ENCODE measurements around the gene DIAPH2. TPM values are rescaled to one million over a fixed set of nuclear protein-coding genes. Genes with fewer than 3 reads are reported as not detected.

The DIAPH2 gene
- total RNA-seq, 2 donors from 2014 or later: 19.1 to 31.9 TPM

GRCh38 chrX:96692890-96693289 is 8.2 kb downstream of the DIAPH2 start:
- Histone ChIP-seq H3K4me1 (no peaks in the 10 kb centered on the region), H3K9me3 (no peaks in the 10 kb centered on the region), H3K9ac (ENCODE audit: low read depth in 2 of 2, low read length in 2 of 2) (no peak overlapping the region), H3K27ac (no peak overlapping the region), H3K4me3 (no peak overlapping the region), H3K36me3 (no peaks in the 10 kb centered on the region), H3K27me3 (no peaks in the 10 kb centered on the region)
- intact Hi-C loops (cut with DNase I): no loop called here
- no peak for DNase-seq
- TF ChIP-seq CTCF (IDR thresholded peaks at IDR 0.05): no peak

GRCh38 chrX:96693407-96693806 is 8.8 kb downstream of the DIAPH2 start:
- Histone ChIP-seq H3K27me3 (no peaks in the 10 kb centered on the region), H3K9me3 (no peaks in the 10 kb centered on the region), H3K4me3 (no peak overlapping the region), H3K4me1 (no peaks in the 10 kb centered on the region), H3K9ac (ENCODE audit: low read depth in 2 of 2, low read length in 2 of 2) (no peak overlapping the region), H3K27ac (no peak overlapping the region), H3K36me3 (no peaks in the 10 kb centered on the region)
- intact Hi-C loops (cut with DNase I): no loop called here
- no peak for TF ChIP-seq CTCF (IDR thresholded peaks at IDR 0.05)
- no peak for DNase-seq

- no peak for DNase-seq
- H3K27me3 ChIP-seq: no peaks in the 10 kb centered on the region
- H3K27ac ChIP-seq: no peak overlapping the region
- H3K4me3 ChIP-seq: no peak overlapping the region
- no peaks in the 10 kb centered on the region for H3K4me1 ChIP-seq
- intact Hi-C loops (cut with DNase I): no loop called here
- no peaks in the 10 kb centered on the region for H3K36me3 ChIP-seq
- no peak overlapping the region for H3K9ac ChIP-seq (ENCODE audit: low read depth in 2 of 2, low read length in 2 of 2)
- no peak for TF ChIP-seq CTCF (IDR thresholded peaks at IDR 0.05)
- no peaks in the 10 kb centered on the region for H3K9me3 ChIP-seq
Measured at GRCh38 chrX:96696462-96696861, 11.8 kb downstream of the DIAPH2 start.

- DNase-seq: no peak
- Histone ChIP-seq H3K27me3 (no peaks in the 10 kb centered on the region), H3K4me3 (no peak overlapping the region), H3K9ac (ENCODE audit: low read depth in 2 of 2, low read length in 2 of 2) (no peak overlapping the region), H3K36me3 (no peaks in the 10 kb centered on the region), H3K4me1 (no peaks in the 10 kb centered on the region), H3K9me3 (no peaks in the 10 kb centered on the region), H3K27ac (no peak overlapping the region)
- no peak for TF ChIP-seq CTCF (IDR thresholded peaks at IDR 0.05)
- intact Hi-C loops (cut with DNase I): no loop called here
Measured at GRCh38 chrX:96700625-96701024, 16.0 kb downstream of the DIAPH2 start.

- Histone ChIP-seq H3K9ac (ENCODE audit: low read depth in 2 of 2, low read length in 2 of 2) (no peak overlapping the region), H3K36me3 (no peaks in the 10 kb centered on the region), H3K4me3 (no peak overlapping the region), H3K9me3 (no peaks in the 10 kb centered on the region), H3K27ac (no peak overlapping the region), H3K4me1 (no peaks in the 10 kb centered on the region), H3K27me3 (no peaks in the 10 kb centered on the region)
- DNase-seq: no peak
- no peak for TF ChIP-seq CTCF (IDR thresholded peaks at IDR 0.05)
- intact Hi-C loops (cut with DNase I): no loop called here
Measured at GRCh38 chrX:96703379-96703778, 18.7 kb downstream of the DIAPH2 start.

- TF ChIP-seq CTCF (IDR thresholded peaks at IDR 0.05): no peak
- no peak for DNase-seq
- Histone ChIP-seq H3K9ac (ENCODE audit: low read depth in 2 of 2, low read length in 2 of 2) (no peak overlapping the region), H3K36me3 (no peaks in the 10 kb centered on the region), H3K9me3 (no peaks in the 10 kb centered on the region), H3K4me1 (no peaks in the 10 kb centered on the region), H3K27ac (no peak overlapping the region), H3K27me3 (no peaks in the 10 kb centered on the region), H3K4me3 (no peak overlapping the region)
- intact Hi-C loops (cut with DNase I): no loop called here
Measured at GRCh38 chrX:96703816-96704215, 19.2 kb downstream of the DIAPH2 start.
